ENCODE results near the gene EFCAB10.
A peak's percentile ranks its signal among the peaks of the same experiment; 100 is the strongest.

EFCAB10 gene

GRCh38 chr7:105581066-105581811 is at the start of gene EFCAB10:
Gene EFCAB10, minus strand, starts transcription at chr7:105581493. Its CDS starts 30 bp downstream, at chr7:105581463.
- Mint-ChIP-seq H3K27me3 (peaks cover 6% of the 10 kb centered on the region), H3K4me3 (peak within 1 kb of the TSS; percentile 78 to 84), H3K27ac (peak within 1 kb of the TSS; percentile 2 to 88), H3K4me1 (peaks cover 9% of the 10 kb centered on the region), H3K9me3 (peaks cover 4 to 8% of the 10 kb centered on the region in 2 donors)
- DNase-seq = peak; percentile 31 to 67
- ATAC-seq = peak; percentile 93

- H3K4me1 Mint-ChIP-seq = no peaks in the 10 kb centered on the region
- H3K4me3 Mint-ChIP-seq = no peak overlapping the region
- DNase-seq (no peak), ATAC-seq (no peak)
- H3K9me3 Mint-ChIP-seq = peaks cover 8 to 10% of the 10 kb centered on the region in 2 donors
- H3K27me3 Mint-ChIP-seq = no peaks in the 10 kb centered on the region
- H3K27ac Mint-ChIP-seq = no peak overlapping the region
Observed at GRCh38 chr7:105625986-105626385, 44.7 kb upstream of the EFCAB10 start.

GRCh38 chr7:105623906-105624305 is 42.6 kb upstream of the EFCAB10 start:
- peaks cover 8 to 10% of the 10 kb centered on the region in 2 donors for H3K9me3 Mint-ChIP-seq
- H3K4me1 Mint-ChIP-seq = no peaks in the 10 kb centered on the region
- no peak for ATAC-seq
- no peak overlapping the region for H3K27ac Mint-ChIP-seq
- no peak overlapping the region for H3K4me3 Mint-ChIP-seq
- H3K27me3 Mint-ChIP-seq = no peaks in the 10 kb centered on the region
- no peak for DNase-seq

GRCh38 chr7:105623378-105623777 is 42.1 kb upstream of the EFCAB10 start:
- DNase-seq (no peak), ATAC-seq (no peak)
- Mint-ChIP-seq H3K4me1 (no peaks in the 10 kb centered on the region), H3K27me3 (no peaks in the 10 kb centered on the region), H3K27ac (peak overlapping the region in 1 of 2 donors; percentile 21), H3K4me3 (no peak overlapping the region), H3K9me3 (peaks cover 8 to 10% of the 10 kb centered on the region in 2 donors)

- Mint-ChIP-seq H3K4me3 (no peak overlapping the region), H3K9me3 (peaks cover 8 to 10% of the 10 kb centered on the region in 2 donors), H3K27ac (no peak overlapping the region)
Observed at GRCh38 chr7:105622106-105622731, 40.9 kb upstream of the EFCAB10 start.

GRCh38 chr7:105621617-105622016 is 40.3 kb upstream of the EFCAB10 start:
- Mint-ChIP-seq H3K9me3 (peaks cover 6 to 8% of the 10 kb centered on the region in 2 donors), H3K27ac (no peak overlapping the region), H3K4me1 (no peaks in the 10 kb centered on the region), H3K4me3 (no peak overlapping the region), H3K27me3 (no peaks in the 10 kb centered on the region)
- ATAC-seq (no peak), DNase-seq (no peak)

More at GRCh38 chr7:105622106-105622731, 40.9 kb upstream of the EFCAB10 start:
- Mint-ChIP-seq H3K27me3 (no peaks in the 10 kb centered on the region), H3K4me1 (no peaks in the 10 kb centered on the region)
- DNase-seq = no peak
- ATAC-seq = no peak

- DNase-seq (no peak), ATAC-seq (no peak)
- no peaks in the 10 kb centered on the region for H3K27me3 Mint-ChIP-seq
- no peaks in the 10 kb centered on the region for H3K4me1 Mint-ChIP-seq
- peak overlapping the region in 1 of 2 donors; percentile 0 for H3K27ac Mint-ChIP-seq
- H3K4me3 Mint-ChIP-seq = no peak overlapping the region
- peaks cover 2 to 4% of the 10 kb centered on the region in 2 donors for H3K9me3 Mint-ChIP-seq
Observed at GRCh38 chr7:105621176-105621575, 39.9 kb upstream of the EFCAB10 start.

- H3K27me3 Mint-ChIP-seq = no peaks in the 10 kb centered on the region
- H3K9me3 Mint-ChIP-seq = no peaks in the 10 kb centered on the region
- DNase-seq (no peak), ATAC-seq (no peak)
- no peak overlapping the region for H3K27ac Mint-ChIP-seq
- H3K4me1 Mint-ChIP-seq = no peaks in the 10 kb centered on the region
- H3K4me3 Mint-ChIP-seq = no peak overlapping the region
Observed at GRCh38 chr7:105619590-105619989, 38.3 kb upstream of the EFCAB10 start.

GRCh38 chr7:105618016-105618296 is 36.7 kb upstream of the EFCAB10 start:
- no peaks in the 10 kb centered on the region for H3K4me1 Mint-ChIP-seq
- no peak for ATAC-seq
- no peak overlapping the region for H3K4me3 Mint-ChIP-seq
- no peaks in the 10 kb centered on the region for H3K9me3 Mint-ChIP-seq
- H3K27me3 Mint-ChIP-seq = no peaks in the 10 kb centered on the region
- DNase-seq = no peak
- no peak overlapping the region for H3K27ac Mint-ChIP-seq

- no peaks in the 10 kb centered on the region for H3K9me3 Mint-ChIP-seq
- H3K4me3 Mint-ChIP-seq = no peak overlapping the region
- DNase-seq (no peak), ATAC-seq (no peak)
- no peaks in the 10 kb centered on the region for H3K4me1 Mint-ChIP-seq
- H3K27ac Mint-ChIP-seq = peak overlapping the region in 1 of 2 donors; percentile 27
- no peaks in the 10 kb centered on the region for H3K27me3 Mint-ChIP-seq
Observed at GRCh38 chr7:105617280-105618015, 36.2 kb upstream of the EFCAB10 start.

GRCh38 chr7:105614341-105614840 is 33.1 kb upstream of the EFCAB10 start:
- DNase-seq = no peak
- no peak for ATAC-seq
- Mint-ChIP-seq H3K4me1 (no peaks in the 10 kb centered on the region), H3K27me3 (no peaks in the 10 kb centered on the region), H3K9me3 (no peaks in the 10 kb centered on the region), H3K27ac (peak overlapping the region in 1 of 2 donors; percentile 49), H3K4me3 (no peak overlapping the region)

- Mint-ChIP-seq H3K27ac (peak overlapping the region in 1 of 2 donors; percentile 49), H3K4me3 (no peak overlapping the region), H3K9me3 (no peaks in the 10 kb centered on the region), H3K27me3 (no peaks in the 10 kb centered on the region), H3K4me1 (no peaks in the 10 kb centered on the region)
- ATAC-seq (peak; percentile 33), DNase-seq (no peak)
Observed at GRCh38 chr7:105613611-105614330, 32.5 kb upstream of the EFCAB10 start.

- peak; percentile 23 for ATAC-seq
- Mint-ChIP-seq H3K27me3 (no peaks in the 10 kb centered on the region), H3K4me1 (no peaks in the 10 kb centered on the region), H3K9me3 (no peaks in the 10 kb centered on the region), H3K4me3 (no peak overlapping the region), H3K27ac (peak overlapping the region in 1 of 2 donors; percentile 54)
- DNase-seq = no peak
Observed at GRCh38 chr7:105612806-105613205, 31.5 kb upstream of the EFCAB10 start.

GRCh38 chr7:105611856-105612775 is 30.8 kb upstream of the EFCAB10 start:
- no peak overlapping the region for H3K27ac Mint-ChIP-seq
- no peaks in the 10 kb centered on the region for H3K4me1 Mint-ChIP-seq
- H3K4me3 Mint-ChIP-seq = no peak overlapping the region
- H3K9me3 Mint-ChIP-seq = no peaks in the 10 kb centered on the region
- DNase-seq (no peak), ATAC-seq (no peak)
- no peaks in the 10 kb centered on the region for H3K27me3 Mint-ChIP-seq

All from stimulated activated naive CD8-positive, alpha-beta T cell treated with anti-CD3 and anti-CD28 coated beads, Interleukin-15, amount 100 ng/mL, for 72 hours (primary cell).